GM18498 (cell line): ENCODE measurements around the gene RFXAP.

Experiments used
- ATAC-seq: cut with Tn5 transposase; IDR thresholded peaks from one replicate; pipeline ENCODE4 v1.9.1; 2021; ENCODE audit warnings: mild to moderate bottlenecking, moderate library complexity; ENCODE audit not compliant: unreplicated experiment

Gene RFXAP

DNA sequence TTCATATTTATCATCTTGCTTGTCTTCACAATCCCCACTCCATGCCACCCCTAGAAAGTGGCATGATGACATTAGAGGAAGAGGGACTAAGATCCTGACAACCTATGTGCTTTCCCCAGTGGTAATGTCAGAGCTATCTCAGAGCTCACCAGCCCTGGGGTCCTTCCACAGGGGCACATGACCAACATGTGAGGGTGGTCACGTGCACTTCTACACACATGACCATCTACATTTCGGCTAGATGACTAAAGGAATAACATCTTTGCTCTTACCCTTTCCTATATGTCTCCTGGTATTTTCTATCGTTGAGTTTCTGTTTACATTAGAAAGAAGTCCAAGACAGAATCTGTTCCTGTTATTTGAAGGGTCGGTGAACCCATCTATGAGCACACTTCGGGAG, 46.2 kb downstream of the RFXAP start:
- ATAC-seq = no peak

DNA sequence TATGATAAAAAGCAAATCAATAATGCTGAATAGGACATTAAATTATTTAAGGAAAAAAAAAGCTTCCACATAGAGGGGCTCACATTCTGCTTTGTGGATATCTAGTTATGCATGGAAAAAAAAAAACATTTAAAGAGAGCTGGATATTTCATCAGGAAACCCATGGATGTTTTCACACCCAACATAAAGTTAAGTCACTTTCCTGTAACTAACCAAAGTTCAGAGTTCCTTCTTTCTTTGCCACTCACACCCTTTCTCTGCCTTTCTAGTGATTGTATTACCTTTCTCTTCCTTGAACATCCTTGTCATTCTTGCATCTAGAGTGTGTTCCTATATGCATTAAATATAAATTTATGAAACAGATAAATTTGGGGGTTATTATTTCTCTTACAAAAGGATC, 47.2 kb downstream of the RFXAP start:
- no peak for ATAC-seq

DNA sequence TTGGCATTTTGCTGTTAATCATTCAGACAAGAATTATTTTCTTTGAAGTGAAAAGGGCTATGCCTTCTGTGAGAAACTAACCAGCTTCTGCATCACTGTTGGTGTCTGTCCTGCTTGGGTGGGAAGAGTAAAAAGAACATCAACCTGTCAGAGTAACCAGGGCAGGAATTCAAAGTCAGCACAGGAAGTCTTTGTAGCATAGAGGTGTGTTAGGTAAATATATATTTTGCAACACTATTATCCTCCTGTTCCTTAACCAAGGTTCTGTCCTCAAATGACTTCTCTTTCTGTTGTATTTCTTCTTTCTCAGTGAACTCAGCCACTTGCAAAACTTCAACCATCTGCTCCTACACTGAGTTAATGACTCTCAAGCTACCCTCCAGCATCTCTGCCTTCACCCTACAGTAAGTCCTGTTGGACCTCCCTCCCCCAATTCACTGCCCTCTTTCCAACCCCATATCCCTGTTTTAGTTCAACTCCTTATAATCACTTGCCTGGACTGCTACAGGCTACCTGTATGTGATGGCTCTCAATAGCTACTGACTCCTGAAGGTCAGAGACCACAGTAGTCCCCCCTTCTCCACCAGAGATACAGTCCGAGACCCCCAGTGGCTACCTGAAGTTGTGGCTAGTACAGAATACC, 51.1 kb downstream of the RFXAP start:
- ATAC-seq = no peak

DNA sequence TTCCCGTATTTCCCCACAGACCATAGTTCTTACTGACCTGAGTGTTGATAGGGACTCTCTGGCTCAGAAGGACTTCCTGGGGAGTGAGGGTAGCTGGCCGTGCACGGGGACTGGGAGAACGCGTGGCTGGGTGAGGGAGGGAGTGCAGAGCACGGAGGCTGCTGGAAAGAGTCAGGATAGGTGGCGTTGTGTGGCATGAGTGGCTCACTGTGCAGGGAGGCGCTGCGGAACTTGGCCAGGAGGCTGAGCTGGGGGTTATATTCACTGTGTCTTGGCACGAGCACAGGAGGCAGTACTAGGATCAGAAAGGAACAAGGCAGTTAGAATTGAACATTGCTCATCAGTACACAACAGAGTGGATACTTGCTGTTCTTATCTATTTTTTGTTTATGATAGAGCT, 53.6 kb downstream of the RFXAP start:
- no peak for ATAC-seq

DNA sequence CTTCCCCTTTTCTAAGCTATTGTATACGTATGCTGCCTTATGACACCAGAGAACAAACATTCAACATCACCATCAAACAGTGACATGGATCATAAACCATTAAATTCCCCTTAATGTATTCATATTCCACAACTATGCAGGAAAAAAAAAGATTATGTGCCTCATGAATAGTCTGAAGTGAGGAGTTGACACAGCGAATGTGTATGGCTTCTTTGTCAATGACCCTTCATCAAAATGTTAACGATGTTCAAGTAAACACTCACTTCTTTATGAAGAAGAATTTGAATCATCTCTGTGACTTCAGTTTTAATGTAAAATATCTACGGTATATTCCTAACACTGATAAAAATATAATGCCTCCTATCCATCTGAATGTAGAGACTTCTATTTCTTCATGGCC, 56.4 kb downstream of the RFXAP start:
- ATAC-seq = no peak

DNA sequence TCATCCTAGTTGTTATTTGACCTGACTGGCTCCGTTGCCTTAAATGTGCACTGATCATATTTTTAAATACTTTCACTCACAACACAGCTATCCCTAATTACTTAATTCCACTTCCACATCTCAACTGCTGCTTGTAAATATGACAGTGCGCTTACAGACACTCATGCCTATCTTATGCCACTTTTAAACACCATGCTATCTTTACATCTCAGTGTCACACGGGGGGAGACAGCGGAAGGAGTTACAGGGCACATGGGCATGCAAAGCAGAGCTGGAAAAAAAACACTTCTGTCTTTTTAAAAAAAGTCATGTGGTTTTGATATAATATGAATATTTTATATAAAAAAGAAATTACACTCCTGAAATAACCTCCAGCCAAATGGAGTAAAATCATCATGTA, 56.9 kb downstream of the RFXAP start:
- ATAC-seq = no peak
